Stimulated activated memory B cell treated with anti-CD40 and anti-IgM and Interleukin-4, amounts not matched to agents 10 μg/mL and 1 μg/mL and 100 μg/mL, for 72 hours (primary cell): ENCODE data around the gene SEC14L6.
"Not testable (repeated sequence)": the region's sequence is repeated elsewhere in the genome, so short reads cannot be mapped to it uniquely, and the experiment has no call there.

Experiments
- ATAC-seq: fragments of 150-1000 bp; cut with Tn5 transposase; 2 replicates; pipeline ENCODE4 v1.10.0; 2021
- H3K27ac Mint-ChIP-seq: one replicate; pipeline ENCODE4 v1.8.0; 2022; ENCODE audit warnings: mild to moderate bottlenecking, mixed read lengths
- H3K27me3 Mint-ChIP-seq: one replicate; pipeline ENCODE4 v1.8.0; 2022; ENCODE audit warnings: mixed read lengths
- H3K36me3 Mint-ChIP-seq: one replicate; pipeline ENCODE4 v1.8.0; 2022; ENCODE audit warnings: mixed read lengths
- H3K4me1 Mint-ChIP-seq: one replicate; pipeline ENCODE4 v1.8.0; 2022; ENCODE audit warnings: mixed read lengths
- H3K4me3 Mint-ChIP-seq: one replicate; pipeline ENCODE4 v1.8.0; 2022; ENCODE audit warnings: mild to moderate bottlenecking, moderate library complexity, mixed read lengths
- H3K9me3 Mint-ChIP-seq: one replicate; pipeline ENCODE4 v1.8.0; 2022; ENCODE audit warnings: mixed read lengths

SEC14L6 gene

GRCh38 chr22:30573594-30574094 lies 27.1 kb upstream of the SEC14L6 start:
- H3K9me3 Mint-ChIP-seq = no peaks in the 10 kb centered on the region
- no peak overlapping the region for H3K4me3 Mint-ChIP-seq
- H3K36me3 Mint-ChIP-seq = peaks cover 37% of the 10 kb centered on the region
- peaks cover 10% of the 10 kb centered on the region for H3K27me3 Mint-ChIP-seq
- no peaks in the 10 kb centered on the region for H3K4me1 Mint-ChIP-seq
- ATAC-seq = no peak
- H3K27ac Mint-ChIP-seq = no peak overlapping the region

DNA sequence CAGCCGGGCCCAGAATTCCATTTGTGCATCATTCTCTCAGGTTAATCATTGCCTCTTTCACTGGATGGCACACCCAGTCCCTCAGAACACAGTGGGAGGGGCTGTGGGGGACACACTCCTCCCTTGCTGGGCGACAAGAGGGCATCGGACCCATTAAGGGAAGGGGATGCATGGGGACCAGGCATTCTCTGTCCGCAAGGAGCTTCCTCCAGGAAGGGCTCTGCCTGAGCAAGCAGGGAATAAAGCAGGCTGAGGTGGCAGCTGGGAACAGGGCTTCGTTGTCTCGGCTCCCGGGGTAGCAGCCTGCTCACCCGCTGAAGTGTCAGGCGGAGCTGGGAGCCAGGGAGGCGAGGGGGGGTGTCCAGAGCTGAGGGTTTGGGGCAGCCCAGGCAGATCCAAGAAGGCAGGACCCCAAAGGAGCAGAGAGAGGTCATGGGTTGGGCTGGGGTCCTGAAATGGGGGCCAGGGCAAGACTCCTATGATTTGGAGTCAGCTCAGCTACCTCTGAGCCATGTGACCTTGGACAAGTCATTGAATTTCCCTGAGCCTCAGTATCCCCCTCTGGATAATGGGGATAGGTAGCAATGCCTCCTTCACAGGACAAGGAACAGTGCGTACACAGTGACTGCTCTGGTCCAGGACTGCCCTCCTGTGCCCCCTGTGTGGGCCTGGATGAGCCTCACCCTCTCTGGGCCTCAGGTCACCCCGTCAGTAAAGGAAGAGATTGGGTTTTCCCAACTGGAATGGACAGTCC lies 26.5 kb upstream of the SEC14L6 start:
- Mint-ChIP-seq H3K4me1 (no peaks in the 10 kb centered on the region), H3K9me3 (no peaks in the 10 kb centered on the region), H3K36me3 (peaks cover 31% of the 10 kb centered on the region), H3K27me3 (peaks cover 16% of the 10 kb centered on the region), H3K27ac (no peak overlapping the region), H3K4me3 (no peak overlapping the region)
- no peak for ATAC-seq

DNA sequence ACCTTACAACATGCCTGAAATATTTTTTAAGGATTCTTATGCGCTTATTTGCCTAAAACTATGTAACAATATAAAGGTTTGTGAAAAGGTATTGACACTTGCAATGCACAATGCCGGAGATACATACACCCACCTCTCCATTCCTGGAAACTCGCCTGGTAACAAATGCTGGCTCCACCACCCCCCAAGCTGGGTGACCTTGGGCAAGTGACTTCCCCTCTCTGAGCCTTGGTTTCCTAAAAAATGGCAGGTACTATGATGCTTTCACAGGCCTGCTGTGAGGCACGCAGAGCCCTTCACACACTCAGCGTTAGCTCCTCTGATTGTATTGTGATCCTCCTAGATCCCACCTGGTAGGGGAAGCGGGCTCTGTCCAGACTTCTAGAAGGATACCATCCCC lies 25.7 kb upstream of the SEC14L6 start:
- ATAC-seq = no peak
- Mint-ChIP-seq H3K27me3 (peaks cover 24% of the 10 kb centered on the region), H3K9me3 (no peaks in the 10 kb centered on the region), H3K36me3 (peaks cover 23% of the 10 kb centered on the region), H3K4me3 (no peak overlapping the region), H3K4me1 (no peaks in the 10 kb centered on the region), H3K27ac (no peak overlapping the region)

GRCh38 chr22:30569674-30570202 lies 23.2 kb upstream of the SEC14L6 start:
- H3K4me1 Mint-ChIP-seq = no peaks in the 10 kb centered on the region
- H3K36me3 Mint-ChIP-seq = no peaks in the 10 kb centered on the region
- no peak overlapping the region for H3K4me3 Mint-ChIP-seq
- no peaks in the 10 kb centered on the region for H3K9me3 Mint-ChIP-seq
- no peak overlapping the region for H3K27ac Mint-ChIP-seq
- no peak for ATAC-seq
- H3K27me3 Mint-ChIP-seq = peaks cover 37% of the 10 kb centered on the region

GRCh38 chr22:30568137-30568805 lies 21.7 kb upstream of the SEC14L6 start:
- Mint-ChIP-seq H3K27me3 (peaks cover 37% of the 10 kb centered on the region), H3K4me3 (no peak overlapping the region), H3K9me3 (no peaks in the 10 kb centered on the region), H3K36me3 (no peaks in the 10 kb centered on the region), H3K27ac (no peak overlapping the region), H3K4me1 (no peaks in the 10 kb centered on the region)
- no peak for ATAC-seq

GRCh38 chr22:30567277-30567676 lies 20.7 kb upstream of the SEC14L6 start:
- H3K4me3 Mint-ChIP-seq, H3K9me3 Mint-ChIP-seq, ATAC-seq, H3K27ac Mint-ChIP-seq, H3K36me3 Mint-ChIP-seq, H3K4me1 Mint-ChIP-seq: not testable (repeated sequence)
- peaks cover 37% of the 10 kb centered on the region for H3K27me3 Mint-ChIP-seq

- ATAC-seq = no peak
- no peaks in the 10 kb centered on the region for H3K4me1 Mint-ChIP-seq
- H3K4me3 Mint-ChIP-seq = no peak overlapping the region
- no peaks in the 10 kb centered on the region for H3K36me3 Mint-ChIP-seq
- peaks cover 44% of the 10 kb centered on the region for H3K27me3 Mint-ChIP-seq
- no peak overlapping the region for H3K27ac Mint-ChIP-seq
- H3K9me3 Mint-ChIP-seq = no peaks in the 10 kb centered on the region
Measured at GRCh38 chr22:30566125-30566524, 19.6 kb upstream of the SEC14L6 start.

GRCh38 chr22:30565341-30565740 lies 18.8 kb upstream of the SEC14L6 start:
- Mint-ChIP-seq H3K9me3 (no peaks in the 10 kb centered on the region), H3K27ac (no peak overlapping the region), H3K27me3 (peaks cover 51% of the 10 kb centered on the region)

DNA sequence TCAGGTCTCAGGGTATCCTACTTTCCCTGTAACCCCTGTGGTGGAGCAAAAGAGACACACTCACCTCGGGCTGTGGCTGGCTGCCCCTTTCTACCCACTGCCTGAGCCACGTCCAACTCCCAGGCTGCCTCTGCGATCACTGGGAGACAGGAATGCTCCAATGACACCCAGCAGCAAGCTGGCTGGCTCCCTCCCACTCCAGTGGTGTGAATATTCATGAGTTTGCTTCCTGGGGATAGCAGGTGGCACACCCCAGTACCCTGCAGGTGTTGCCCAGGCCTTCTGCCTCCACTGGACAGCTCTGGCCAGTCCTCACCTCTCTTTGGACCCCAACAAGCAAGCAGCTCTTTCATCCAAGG lies 18.2 kb upstream of the SEC14L6 start:
- Mint-ChIP-seq H3K27ac (no peak overlapping the region), H3K4me3 (no peak overlapping the region), H3K36me3 (no peaks in the 10 kb centered on the region), H3K9me3 (no peaks in the 10 kb centered on the region), H3K27me3 (peaks cover 51% of the 10 kb centered on the region), H3K4me1 (no peaks in the 10 kb centered on the region)
- no peak for ATAC-seq

More at GRCh38 chr22:30565341-30565740, 18.8 kb upstream of the SEC14L6 start:
- Mint-ChIP-seq H3K4me3 (no peak overlapping the region), H3K4me1 (no peaks in the 10 kb centered on the region), H3K36me3 (no peaks in the 10 kb centered on the region)
- no peak for ATAC-seq

GRCh38 chr22:30564045-30564760 lies 17.7 kb upstream of the SEC14L6 start:
- Mint-ChIP-seq H3K36me3 (no peaks in the 10 kb centered on the region), H3K27me3 (peaks cover 47% of the 10 kb centered on the region), H3K9me3 (no peaks in the 10 kb centered on the region), H3K27ac (no peak overlapping the region), H3K4me1 (no peaks in the 10 kb centered on the region), H3K4me3 (no peak overlapping the region)
- no peak for ATAC-seq

GRCh38 chr22:30562366-30562765 lies 15.8 kb upstream of the SEC14L6 start:
- Mint-ChIP-seq H3K9me3 (no peaks in the 10 kb centered on the region), H3K27me3 (peaks cover 28% of the 10 kb centered on the region), H3K36me3 (no peaks in the 10 kb centered on the region), H3K27ac (no peak overlapping the region), H3K4me3 (no peak overlapping the region), H3K4me1 (no peaks in the 10 kb centered on the region)
- ATAC-seq = no peak

DNA sequence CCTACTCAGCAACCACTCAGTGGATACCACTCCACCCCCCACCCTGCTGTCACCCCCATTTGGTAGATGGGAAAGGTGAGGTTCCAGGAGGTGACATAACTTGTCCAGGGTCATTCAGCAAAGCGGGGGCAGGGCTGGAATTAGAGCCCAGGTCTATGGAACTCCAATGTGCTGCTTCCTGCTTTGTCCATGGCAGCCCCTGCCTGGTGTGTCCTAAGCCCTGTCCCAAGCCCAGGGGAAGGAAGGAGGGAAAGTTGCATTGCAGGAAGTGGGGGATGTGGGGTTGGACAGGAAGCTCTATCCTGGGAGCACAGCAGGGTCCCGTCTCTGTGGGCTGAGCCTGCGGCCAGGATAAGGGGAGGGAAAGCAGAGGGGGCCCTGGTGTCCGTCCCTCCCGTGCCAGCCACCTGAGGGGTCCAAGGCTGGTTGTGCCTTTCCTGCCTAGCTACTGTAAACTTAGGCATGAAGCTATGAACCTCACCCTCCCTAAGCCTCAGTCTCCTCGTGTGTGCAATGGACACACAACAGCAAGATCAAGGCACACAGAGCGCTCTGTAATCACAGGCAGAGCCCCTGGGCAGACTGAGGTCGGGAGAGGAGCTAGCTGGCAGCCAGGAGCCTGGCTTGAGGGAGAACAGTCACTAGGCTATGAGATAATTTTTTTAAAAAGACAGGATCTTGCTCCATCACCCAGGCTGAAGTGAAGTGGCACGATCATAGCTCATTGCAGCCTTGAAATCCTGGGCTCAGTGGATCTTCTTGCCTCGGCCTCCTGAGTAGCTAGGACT lies 15.1 kb upstream of the SEC14L6 start:
- Mint-ChIP-seq H3K4me1 (no peaks in the 10 kb centered on the region), H3K36me3 (no peaks in the 10 kb centered on the region), H3K4me3 (no peak overlapping the region), H3K27ac (no peak overlapping the region), H3K27me3 (peaks cover 24% of the 10 kb centered on the region), H3K9me3 (no peaks in the 10 kb centered on the region)
- ATAC-seq = no peak

- H3K36me3 Mint-ChIP-seq, H3K27ac Mint-ChIP-seq, ATAC-seq, H3K4me1 Mint-ChIP-seq, H3K4me3 Mint-ChIP-seq, H3K9me3 Mint-ChIP-seq: not testable (repeated sequence)
- H3K27me3 Mint-ChIP-seq = peaks cover 15% of the 10 kb centered on the region
Measured at GRCh38 chr22:30560643-30561202, 14.2 kb upstream of the SEC14L6 start.

DNA sequence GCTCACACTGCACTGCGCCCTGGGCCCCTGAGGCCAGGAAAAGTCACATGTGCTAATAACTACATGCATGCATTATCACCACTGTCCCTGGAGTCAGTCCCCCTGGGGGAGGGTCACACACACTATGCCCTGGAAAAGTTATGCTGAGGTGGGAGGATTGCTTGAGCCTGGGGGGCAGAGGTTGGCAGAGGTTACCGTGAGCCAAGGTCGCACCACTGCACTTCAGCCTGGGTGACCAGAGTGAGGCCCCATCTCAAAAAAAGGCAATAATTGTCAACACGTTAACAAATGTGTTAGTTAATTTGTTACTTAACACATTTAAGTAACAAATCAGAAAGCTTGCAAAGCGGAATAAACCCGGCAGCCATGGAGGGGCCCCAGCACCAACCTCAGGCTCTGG lies 13.3 kb upstream of the SEC14L6 start:
- no peaks in the 10 kb centered on the region for H3K4me1 Mint-ChIP-seq
- H3K4me3 Mint-ChIP-seq = no peak overlapping the region
- H3K9me3 Mint-ChIP-seq = no peaks in the 10 kb centered on the region
- H3K36me3 Mint-ChIP-seq = no peaks in the 10 kb centered on the region
- H3K27me3 Mint-ChIP-seq = peaks cover 15% of the 10 kb centered on the region
- no peak overlapping the region for H3K27ac Mint-ChIP-seq
- no peak for ATAC-seq
